IMR-90 (cell line): ENCODE results near the gene TCERG1. TPM values are rescaled to one million over a fixed set of nuclear protein-coding genes. Genes with fewer than 3 reads are reported as not detected.

Experiments used
- ATAC-seq: fragments of 200-7000 bp; cut with Tn5 transposase; 2 replicates; pipeline ENCODE4 v1.9.1; 2020; ENCODE audit warnings: low read depth, mild to moderate bottlenecking, moderate library complexity
- Bru-seq: library from RNA; stranded (reverse); fragments of 400-500 nt; gene quantifications from one replicate; lab custom pipeline; 2021; lab: Mats Ljungman, UMichigan
- BruChase-seq, 2 experiments: library from RNA; stranded (reverse); fragments of 400-500 nt; gene quantifications; one replicate each; lab custom pipeline; 2021; lab: Mats Ljungman, UMichigan
- BruUV-seq: library from RNA; stranded (reverse); fragments of 400-500 nt; replicated peaks from 2 replicates; lab custom pipeline; 2021; lab: Mats Ljungman, UMichigan
- CTCF ChIA-PET: fragments of 300-600 bp; formaldehyde crosslinking; extraction: SDS; loops from one replicate; lab custom pipeline; 2021; ENCODE audit warnings: antibody characterized with exemption; lab: Yijun Ruan, JAX
- POLR2A ChIA-PET: fragments of 300-600 bp; sonication (Branson Sonifier 250); formaldehyde crosslinking; loops from one replicate; lab custom pipeline; 2022; ENCODE audit warnings: antibody characterized with exemption; ENCODE audit not compliant: unreplicated experiment; lab: Charles Lee
- DNase-seq: peaks from one replicate; pipeline ENCODE4 v3.0.0; 2013
- H2AFZ ChIP-seq: replicated peaks from 2 replicates; pipeline ENCODE3; 2013; ENCODE audit warnings: low read length, mild to moderate bottlenecking; ENCODE audit not compliant: poor library complexity
- H2AK5ac ChIP-seq: 2 replicates; pipeline ENCODE4 v1.6.1; 2013; ENCODE audit warnings: low read depth, low read length, inconsistent platforms
- H2AK9ac ChIP-seq: replicated peaks from 2 replicates; pipeline ENCODE3; 2013; ENCODE audit warnings: mild to moderate bottlenecking, low read depth, low read length, moderate library complexity; ENCODE audit not compliant: poor library complexity
- H2BK120ac ChIP-seq: 2 replicates; pipeline ENCODE4 v1.6.1; 2013; ENCODE audit warnings: low read depth, low read length, inconsistent platforms
- H2BK15ac ChIP-seq: 3 replicates; pipeline ENCODE4 v1.6.1; 2013; ENCODE audit warnings: low read depth, low read length, inconsistent platforms
- H2BK20ac ChIP-seq: 2 replicates; pipeline ENCODE4 v1.6.1; 2013; ENCODE audit warnings: low read depth, mild to moderate bottlenecking, inconsistent platforms, low read length, moderate library complexity
- H2BK5ac ChIP-seq: 2 replicates; pipeline ENCODE4 v1.6.1; 2013; ENCODE audit warnings: mild to moderate bottlenecking, low read depth, low read length, inconsistent platforms; ENCODE audit not compliant: poor library complexity, severe bottlenecking
- H3K14ac ChIP-seq: replicated peaks from 2 replicates; pipeline ENCODE4 v1.6.1; 2013; ENCODE audit warnings: low read depth, low read length, inconsistent platforms
- H3K18ac ChIP-seq: 2 replicates; pipeline ENCODE4 v1.6.1; 2013; ENCODE audit warnings: low read depth, low read length, control low read depth
- H3K23ac ChIP-seq: 2 replicates; pipeline ENCODE4 v1.6.1; 2013; ENCODE audit warnings: low read depth, low read length, inconsistent platforms
- H3K27ac ChIP-seq: 2 replicates; pipeline ENCODE4 v1.5.1; 2013; ENCODE audit warnings: mild to moderate bottlenecking, control low read depth, low read length; ENCODE audit not compliant: insufficient read depth
- H3K27me3 ChIP-seq: 2 replicates; pipeline ENCODE4 v1.6.1; 2013; ENCODE audit warnings: low read length; ENCODE audit not compliant: control insufficient read depth, insufficient read depth
- H3K36me3 ChIP-seq: 2 replicates; pipeline ENCODE4 v1.6.1; 2013; ENCODE audit warnings: low read length, mixed read lengths; ENCODE audit not compliant: control insufficient read depth, insufficient read depth
- H3K4ac ChIP-seq: 2 replicates; pipeline ENCODE4 v1.6.1; 2013; ENCODE audit warnings: low read depth, low read length, inconsistent platforms
- H3K4me1 ChIP-seq: 2 replicates; pipeline ENCODE4 v1.6.1; 2013; ENCODE audit warnings: low read length, mixed read lengths; ENCODE audit not compliant: control insufficient read depth, insufficient read depth
- H3K4me2 ChIP-seq: 2 replicates; pipeline ENCODE4 v1.6.1; 2013; ENCODE audit warnings: low read depth, mild to moderate bottlenecking, control low read depth, low read length, moderate library complexity
- H3K4me3 ChIP-seq: 2 replicates; pipeline ENCODE4 v1.5.1; 2013; ENCODE audit warnings: low read depth, mild to moderate bottlenecking, control low read depth, low read length, moderate library complexity; ENCODE audit not compliant: insufficient read depth
- H3K56ac ChIP-seq: 2 replicates; pipeline ENCODE4 v1.6.1; 2013; ENCODE audit warnings: low read length, inconsistent platforms; ENCODE audit not compliant: insufficient read depth; ENCODE audit errors: extremely low read depth
- H3K79me1 ChIP-seq, 2 experiments: 2 replicates each; pipeline ENCODE4 v1.6.1; 2013; ENCODE audit warnings: low read length in 2 of 2, inconsistent platforms in 1 of 2, low read depth in 1 of 2
- H3K9ac ChIP-seq: 2 replicates; pipeline ENCODE4 v1.6.1; 2013; ENCODE audit warnings: low read depth, low read length, control low read depth
- H3K9me1 ChIP-seq: 2 replicates; pipeline ENCODE4 v1.6.1; 2013; ENCODE audit warnings: low read length, inconsistent platforms; ENCODE audit not compliant: insufficient read depth
- H3K9me3 ChIP-seq: 2 replicates; pipeline ENCODE4 v1.6.1; 2013; ENCODE audit warnings: low read length; ENCODE audit not compliant: control insufficient read depth, insufficient read depth
- H4K20me1 ChIP-seq: 2 replicates; pipeline ENCODE4 v1.6.1; 2013; ENCODE audit warnings: low read length, inconsistent platforms; ENCODE audit not compliant: insufficient read depth
- H4K5ac ChIP-seq: 2 replicates; pipeline ENCODE4 v1.6.1; 2013; ENCODE audit warnings: mild to moderate bottlenecking, low read depth, low read length, control low read depth
- H4K8ac ChIP-seq, 2 experiments: 2 replicates each; pipeline ENCODE4 v1.6.1; 2013; ENCODE audit warnings: low read depth in 2 of 2, low read length in 2 of 2, control low read depth in 1 of 2, inconsistent platforms in 1 of 2
- H4K91ac ChIP-seq: 2 replicates; pipeline ENCODE4 v1.6.1; 2013; ENCODE audit warnings: low read depth, low read length, inconsistent platforms; ENCODE audit not compliant: insufficient read depth
- BHLHE40 ChIP-seq: fragments of 150-350 bp; IDR thresholded peaks from 2 replicates; pipeline ENCODE4 v1.6.1; 2016; ENCODE audit warnings: mild to moderate bottlenecking, low read depth, low read length
- CEBPB ChIP-seq: IDR thresholded peaks from 2 replicates; pipeline ENCODE4 v1.6.1; 2012; ENCODE audit warnings: low read depth, low read length, improper control_type of control experiment
- CHD1 ChIP-seq: IDR thresholded peaks from 2 replicates; pipeline ENCODE4 v1.6.1; 2012; ENCODE audit warnings: low read depth, low read length, improper control_type of control experiment
- ELK1 ChIP-seq: fragments of 150-350 bp; IDR thresholded peaks from 2 replicates; pipeline ENCODE4 v1.6.1; 2016; ENCODE audit warnings: low read depth, mild to moderate bottlenecking, low read length, moderate library complexity, borderline replicate concordance
- MAFK ChIP-seq: IDR thresholded peaks from 2 replicates; pipeline ENCODE4 v1.6.1; 2012; ENCODE audit warnings: low read depth, low read length, improper control_type of control experiment
- MAZ ChIP-seq: IDR thresholded peaks from 2 replicates; pipeline ENCODE4 v1.6.1; 2012; ENCODE audit warnings: low read depth, mild to moderate bottlenecking, low read length, improper control_type of control experiment, moderate library complexity, borderline replicate concordance
- MXI1 ChIP-seq: IDR thresholded peaks from 2 replicates; pipeline ENCODE4 v1.6.1; 2012; ENCODE audit warnings: low read depth, mild to moderate bottlenecking, low read length, moderate library complexity, borderline replicate concordance
- NFE2L2 ChIP-seq: fragments of 150-350 bp; IDR thresholded peaks from 2 replicates; pipeline ENCODE4 v1.6.1; 2016; ENCODE audit warnings: low read depth, mild to moderate bottlenecking, low read length
- POLR2A ChIP-seq: IDR thresholded peaks from 2 replicates; pipeline ENCODE4 v1.6.1; 2012; ENCODE audit warnings: mild to moderate bottlenecking, low read depth, low read length
- RAD21 ChIP-seq: IDR thresholded peaks from 2 replicates; pipeline ENCODE4 v1.6.1; 2012; ENCODE audit warnings: low read length, improper control_type of control experiment
- RCOR1 ChIP-seq: IDR thresholded peaks from 2 replicates; pipeline ENCODE4 v1.6.1; 2012; ENCODE audit warnings: mild to moderate bottlenecking, low read length, improper control_type of control experiment; ENCODE audit not compliant: insufficient replicate concordance
- RFX5 ChIP-seq: IDR thresholded peaks from 2 replicates; pipeline ENCODE4 v1.8.0; 2012; ENCODE audit warnings: low read depth, mild to moderate bottlenecking, low read length, moderate library complexity
- WGBS, 2 experiments: methylation state at CpG; one replicate each; pipeline versions ENCODE4 v1.1.5 to v1.1.7; 2013; ENCODE audit warnings: missing lambda C conversion rate in 2 of 2; ENCODE audit not compliant: insufficient read length in 1 of 2; ENCODE audit errors: extremely low coverage in 2 of 2; 5-methylcytosine and 5-hydroxymethylcytosine counted together
- dilution Hi-C: fragments of 300-500 bp; cut with HindIII; formaldehyde crosslinking; loops from one replicate; pipeline ENCODE4 v1.14.3; 2018; ENCODE audit warnings: low sequenced_read_pairs; ENCODE audit not compliant: unreplicated experiment
- in situ Hi-C: fragments of 300-500 bp; cut with MboI; formaldehyde crosslinking; loops from 3 replicates; pipeline ENCODE4 v1.14.3; 2019; ENCODE audit warnings: low sequenced_read_pairs, inconsistent platforms, mixed read lengths
- intact Hi-C: fragments of 100-400 bp; cut with micrococcal nuclease; formaldehyde crosslinking; loops from 2 replicates; pipeline ENCODE4 v1.10.0; 2022
- long read RNA-seq: library from polyadenylated mRNA; unstranded; transcript quantifications from one replicate; pipeline ENCODE4 v2.0.0, GENCODE V29; 2021; ENCODE audit not compliant: unreplicated experiment
- polyA plus RNA-seq, 3 experiments: library from polyadenylated mRNA; depleted of rRNA; stranded (reverse); fragments of >200 nt; gene quantifications; 2 replicates each; pipeline ENCODE4 v1.2.3, GENCODE V29; 2012; ENCODE audit warnings: low replicate concordance in 1 of 3
- total RNA-seq: library from RNA; depleted of rRNA; stranded (reverse); fragments of >200 nt; gene quantifications from 2 replicates; pipeline ENCODE4 v1.2.3, GENCODE V29; 2012; rRNA removed
- TF ChIP-seq, protein P1 (sequence below): fragments of 150-350 bp; IDR thresholded peaks from 2 replicates; pipeline ENCODE4 v1.6.1; 2017; ENCODE audit warnings: mild to moderate bottlenecking, antibody characterized with exemption, low read length, low read depth

The TCERG1 gene
- 21.9 and 32.2 TPM in 2 replicates for total RNA-seq
- 44.7 and 49.0 TPM in 2 replicates for polyA plus RNA-seq (2012; rRNA removed)
- polyA plus RNA-seq (2012; cell fraction: cytosol; rRNA removed): 14.3 and 26.6 TPM in 2 replicates
- polyA plus RNA-seq (2012; cell fraction: nucleus; rRNA removed; ENCODE audit: low replicate concordance): 90.7 and 162 TPM in 2 replicates
- Bru-seq, nascent RNA: percentile 89 among the genes with signal in this experiment
- percentile 76 among the genes with signal in this experiment for BruChase-seq, experiment 1, labeled RNA remaining after a 6-hour chase
- BruChase-seq, experiment 2, labeled RNA remaining after a 2-hour chase: percentile 85 among the genes with signal in this experiment
- long read RNA-seq, full-length matches to known transcripts: 5 of 40 reads
- long read RNA-seq, partial matches to known transcripts: 24 of 40 reads
- long read RNA-seq, other reads (novel, unspliced or antisense): 11 of 40 reads

DNA sequence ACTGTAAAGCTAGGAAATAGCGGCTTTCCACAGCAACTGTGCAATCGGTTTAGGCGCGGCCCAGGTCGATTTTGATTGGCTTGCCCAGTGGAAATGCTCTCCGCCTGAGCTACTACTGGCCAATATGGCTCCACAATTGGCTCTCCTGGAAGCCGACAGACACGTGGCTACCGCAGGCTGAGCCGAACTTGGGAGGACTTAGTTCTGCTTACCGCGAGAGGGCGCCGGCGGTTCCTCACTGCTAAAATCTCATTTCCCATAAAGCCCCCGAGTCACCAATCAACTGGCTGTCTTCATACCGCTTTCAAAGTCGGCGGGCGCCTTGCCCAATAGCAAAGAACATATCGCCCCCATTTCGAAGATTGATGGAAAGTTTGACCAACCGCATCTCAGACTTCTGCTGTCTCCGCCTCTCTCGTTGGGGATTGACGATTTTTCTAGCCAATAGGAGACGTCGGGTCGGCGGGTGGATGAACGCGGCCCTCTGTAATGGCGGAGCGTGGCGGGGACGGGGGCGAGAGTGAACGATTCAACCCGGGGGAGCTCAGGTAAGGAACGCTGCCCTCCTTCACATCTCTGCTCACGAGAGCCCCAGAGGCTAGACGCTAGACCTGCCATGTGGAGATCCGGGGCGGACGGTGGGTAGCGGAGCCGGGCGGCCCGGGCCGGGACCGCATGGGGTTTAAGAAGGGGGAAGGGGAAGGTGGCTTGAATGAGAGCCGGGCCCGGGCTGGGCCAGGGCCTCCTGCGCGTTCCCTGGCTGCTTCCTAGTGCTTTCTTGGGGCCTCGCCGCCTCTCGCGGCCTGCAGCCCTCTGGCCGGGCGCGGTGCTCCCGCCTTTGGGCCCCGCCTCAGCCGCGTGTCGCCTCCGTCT is at the start of gene TCERG1:
Gene TCERG1, plus strand, starts transcription at position 473 of the 873 bp plus-strand sequence. Its CDS starts 17 bp downstream, at position 490.
- CTCF ChIA-PET: interaction anchor here (0.7 to 1.7 kb wide), 4 partner anchors 10 to 29 kb away, joined by 4 to 8 read pairs (median 6); no protein-coding TSS in a partner anchor
- peak within 1 kb of the TSS; percentile 26; the same call in 1 of the 2 replicates for H3K18ac ChIP-seq
- TF ChIP-seq RFX5 (no peak), CEBPB (peak; percentile 51; the same call in 1 of the 2 replicates), BHLHE40 (no peak), CHD1 (no peak), POLR2A (peak; percentile 82), MXI1 (peak; percentile 76; the same call in 1 of the 2 replicates), NFE2L2 (no peak), ELK1 (no peak), MAFK (0 out of 2 replicates have a peak, but pooled peaks have one; percentile 5), RCOR1 (no peak), MAZ (peak; percentile 57; the same call in 1 of the 2 replicates), RAD21 (no peak)
- TF ChIP-seq, protein P1, sequence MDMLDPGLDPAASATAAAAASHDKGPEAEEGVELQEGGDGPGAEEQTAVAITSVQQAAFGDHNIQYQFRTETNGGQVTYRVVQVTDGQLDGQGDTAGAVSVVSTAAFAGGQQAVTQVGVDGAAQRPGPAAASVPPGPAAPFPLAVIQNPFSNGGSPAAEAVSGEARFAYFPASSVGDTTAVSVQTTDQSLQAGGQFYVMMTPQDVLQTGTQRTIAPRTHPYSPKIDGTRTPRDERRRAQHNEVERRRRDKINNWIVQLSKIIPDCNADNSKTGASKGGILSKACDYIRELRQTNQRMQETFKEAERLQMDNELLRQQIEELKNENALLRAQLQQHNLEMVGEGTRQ: peak; percentile 89

More for the DNA sequence above, at the start of gene TCERG1:
- BruUV-seq: no TSS peak
- H4K8ac ChIP-seq: peak within 1 kb of the TSS; percentile 82 to 94
- intact Hi-C loops (no loop called here), in situ Hi-C loops (loop anchor here (25.0 kb wide), 1 partner anchor 310 kb away; no protein-coding TSS in a partner anchor), dilution Hi-C loops (no loop called here)
- H2BK20ac ChIP-seq: no peak within 1 kb of the TSS
- H3K4me3 ChIP-seq: peak within 1 kb of the TSS; percentile 79
- H4K5ac ChIP-seq: peak within 1 kb of the TSS; percentile 58
- POLR2A ChIA-PET: no interaction called here
- H2BK5ac ChIP-seq: peak within 1 kb of the TSS; percentile 85
- H3K9me1 ChIP-seq: peaks cover 6% of the 10 kb centered on the region; the same call in 1 of the 2 replicates
- WGBS, 2 experiments: 6% methylated on average over 14 of the region's 68 CpGs; no CpG with 5 or more reads in 1 of the 2 experiments
- no peaks in the 10 kb centered on the region for H3K9me3 ChIP-seq
- ATAC-seq: peak; percentile 95
- no peaks in the 10 kb centered on the region for H3K36me3 ChIP-seq
- peaks cover 15% of the 10 kb centered on the region for H4K20me1 ChIP-seq
- no peaks in the 10 kb centered on the region for H3K4me1 ChIP-seq
- no peaks in the 10 kb centered on the region for H3K27me3 ChIP-seq
- H3K4ac ChIP-seq: peak within 1 kb of the TSS; percentile 94
- H2AK9ac ChIP-seq: peak within 1 kb of the TSS; percentile 92
- peaks cover 0 to 6% of the 10 kb centered on the region in 2 experiments; a peak in 2 of 4 replicates for H3K79me1 ChIP-seq
- peak within 1 kb of the TSS; percentile 99 for H3K4me2 ChIP-seq
- H3K27ac ChIP-seq: peak within 1 kb of the TSS; percentile 91
- H2AFZ ChIP-seq: peak within 1 kb of the TSS; percentile 99
- H2AK5ac ChIP-seq: peak within 1 kb of the TSS; percentile 89
- H3K56ac ChIP-seq: peak within 1 kb of the TSS; percentile 97
- peak; percentile 100 for DNase-seq
- peak within 1 kb of the TSS; percentile 86 for H4K91ac ChIP-seq
- H2BK15ac ChIP-seq: no peak within 1 kb of the TSS
- H3K23ac ChIP-seq: peak within 1 kb of the TSS; percentile 91
- peak within 1 kb of the TSS; percentile 94 for H3K14ac ChIP-seq
- H3K9ac ChIP-seq: peak within 1 kb of the TSS; percentile 94
- 0 out of 2 replicates have a peak within 1 kb of the TSS, but pooled peaks have one; percentile 53 for H2BK120ac ChIP-seq
